Loucy (cell line): ENCODE data around the gene MBD5.

ENCODE experiments used
- H2AFZ ChIP-seq: fragments of 200-600 bp; sonication (generic); 2 replicates; pipeline ENCODE4 v1.6.0; 2016; ENCODE audit warnings: antibody characterized with exemption, mild to moderate bottlenecking, low read length, moderate library complexity
- H3F3A ChIP-seq: fragments of 200-600 bp; 2 replicates; pipeline ENCODE4 v1.6.0; 2016; ENCODE audit warnings: antibody characterized with exemption, low read depth, mild to moderate bottlenecking
- H3K27me3 ChIP-seq: fragments of 200-600 bp; sonication (generic); 2 replicates; pipeline ENCODE4 v1.6.1; 2014; ENCODE audit warnings: low read length, mild to moderate bottlenecking; ENCODE audit not compliant: insufficient read depth, poor library complexity, severe bottlenecking
- H3K36me3 ChIP-seq: fragments of 200-600 bp; sonication (generic); 2 replicates; pipeline ENCODE4 v1.6.1; 2016; ENCODE audit warnings: low read length; ENCODE audit not compliant: insufficient read depth
- H3K4me1 ChIP-seq: fragments of 200-600 bp; sonication (generic); 2 replicates; pipeline ENCODE4 v1.5.1; 2014; ENCODE audit warnings: low read length, mild to moderate bottlenecking; ENCODE audit not compliant: insufficient read depth, poor library complexity, severe bottlenecking
- H3K4me2 ChIP-seq: fragments of 200-600 bp; sonication (generic); 2 replicates; pipeline ENCODE4 v1.6.0; 2014; ENCODE audit warnings: antibody characterized with exemption, low read length, low read depth, mild to moderate bottlenecking; ENCODE audit not compliant: poor library complexity, severe bottlenecking
- H3K4me3 ChIP-seq: fragments of 200-600 bp; sonication (generic); 2 replicates; pipeline ENCODE4 v1.5.1; 2014; ENCODE audit warnings: low read length, mild to moderate bottlenecking, mixed read lengths; ENCODE audit not compliant: poor library complexity, severe bottlenecking
- H3K79me2 ChIP-seq: fragments of 200-600 bp; sonication (generic); 2 replicates; pipeline ENCODE4 v1.6.1; 2014; ENCODE audit warnings: low read length; ENCODE audit not compliant: insufficient read depth
- H3K9ac ChIP-seq: fragments of 200-600 bp; sonication (generic); 2 replicates; pipeline ENCODE4 v1.6.0; 2014; ENCODE audit warnings: mild to moderate bottlenecking, low read depth, low read length, moderate library complexity; ENCODE audit not compliant: poor library complexity, severe bottlenecking
- H3K9me2 ChIP-seq: fragments of 200-600 bp; sonication (generic); replicated peaks from 2 replicates; pipeline ENCODE4 v1.6.1; 2016; ENCODE audit warnings: low read depth, low read length, mixed read lengths
- H3K9me3 ChIP-seq: fragments of 200-600 bp; sonication (generic); 2 replicates; pipeline ENCODE4 v1.6.1; 2014; ENCODE audit warnings: mild to moderate bottlenecking, antibody characterized with exemption, low read length, low read depth; ENCODE audit not compliant: insufficient read depth
- H4K20me1 ChIP-seq: fragments of 200-600 bp; sonication (generic); 2 replicates; pipeline ENCODE4 v1.6.0; 2014; ENCODE audit warnings: antibody characterized with exemption, low read length, mild to moderate bottlenecking; ENCODE audit not compliant: insufficient read depth, poor library complexity, severe bottlenecking
- EZH2phosphoT487 ChIP-seq: fragments of 200-600 bp; IDR thresholded peaks from 2 replicates; pipeline ENCODE4 v1.6.1; 2018; ENCODE audit warnings: antibody characterized with exemption, mild to moderate bottlenecking, moderate library complexity, borderline replicate concordance
- TF ChIP-seq, protein P1 (sequence below): fragments of 200-600 bp; sonication (generic); conservative IDR thresholded peaks from 2 replicates; pipeline ENCODE4 v1.5.1; 2014; ENCODE audit warnings: mild to moderate bottlenecking, antibody characterized with exemption, low read length

The MBD5 gene

DNA sequence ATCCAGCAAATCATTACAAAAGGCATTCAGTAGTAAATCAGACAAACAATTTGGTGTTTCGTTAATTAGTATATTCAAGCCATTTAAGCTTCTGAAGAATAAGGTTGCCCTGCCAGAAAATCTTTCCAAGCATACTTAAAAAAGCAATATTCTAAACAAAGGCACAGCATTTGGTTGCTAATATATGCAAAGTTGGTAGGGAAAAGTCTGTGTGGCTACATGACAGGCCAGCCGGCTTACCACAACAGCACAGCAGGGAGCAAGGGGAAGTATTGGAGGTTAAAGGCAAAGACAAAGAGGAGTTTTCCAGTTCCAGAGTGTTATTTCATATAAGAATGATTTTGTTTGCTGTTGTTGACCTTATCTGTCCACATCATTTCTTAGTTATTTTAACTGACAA is 282.3 kb downstream of the MBD5 start:
- Histone ChIP-seq H2AFZ (no peak overlapping the region), H3K36me3 (no peaks in the 10 kb centered on the region), H4K20me1 (no peaks in the 10 kb centered on the region), H3K9me2 (no peaks in the 10 kb centered on the region), H3K4me2 (no peak overlapping the region), H3K79me2 (no peaks in the 10 kb centered on the region), H3K9ac (no peak overlapping the region), H3K4me3 (no peak overlapping the region), H3K9me3 (no peaks in the 10 kb centered on the region), H3K27me3 (no peaks in the 10 kb centered on the region), H3F3A (no peaks in the 10 kb centered on the region), H3K4me1 (no peaks in the 10 kb centered on the region)
- TF ChIP-seq EZH2phosphoT487: no peak
- TF ChIP-seq, protein P1, sequence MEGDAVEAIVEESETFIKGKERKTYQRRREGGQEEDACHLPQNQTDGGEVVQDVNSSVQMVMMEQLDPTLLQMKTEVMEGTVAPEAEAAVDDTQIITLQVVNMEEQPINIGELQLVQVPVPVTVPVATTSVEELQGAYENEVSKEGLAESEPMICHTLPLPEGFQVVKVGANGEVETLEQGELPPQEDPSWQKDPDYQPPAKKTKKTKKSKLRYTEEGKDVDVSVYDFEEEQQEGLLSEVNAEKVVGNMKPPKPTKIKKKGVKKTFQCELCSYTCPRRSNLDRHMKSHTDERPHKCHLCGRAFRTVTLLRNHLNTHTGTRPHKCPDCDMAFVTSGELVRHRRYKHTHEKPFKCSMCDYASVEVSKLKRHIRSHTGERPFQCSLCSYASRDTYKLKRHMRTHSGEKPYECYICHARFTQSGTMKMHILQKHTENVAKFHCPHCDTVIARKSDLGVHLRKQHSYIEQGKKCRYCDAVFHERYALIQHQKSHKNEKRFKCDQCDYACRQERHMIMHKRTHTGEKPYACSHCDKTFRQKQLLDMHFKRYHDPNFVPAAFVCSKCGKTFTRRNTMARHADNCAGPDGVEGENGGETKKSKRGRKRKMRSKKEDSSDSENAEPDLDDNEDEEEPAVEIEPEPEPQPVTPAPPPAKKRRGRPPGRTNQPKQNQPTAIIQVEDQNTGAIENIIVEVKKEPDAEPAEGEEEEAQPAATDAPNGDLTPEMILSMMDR: no peak

DNA sequence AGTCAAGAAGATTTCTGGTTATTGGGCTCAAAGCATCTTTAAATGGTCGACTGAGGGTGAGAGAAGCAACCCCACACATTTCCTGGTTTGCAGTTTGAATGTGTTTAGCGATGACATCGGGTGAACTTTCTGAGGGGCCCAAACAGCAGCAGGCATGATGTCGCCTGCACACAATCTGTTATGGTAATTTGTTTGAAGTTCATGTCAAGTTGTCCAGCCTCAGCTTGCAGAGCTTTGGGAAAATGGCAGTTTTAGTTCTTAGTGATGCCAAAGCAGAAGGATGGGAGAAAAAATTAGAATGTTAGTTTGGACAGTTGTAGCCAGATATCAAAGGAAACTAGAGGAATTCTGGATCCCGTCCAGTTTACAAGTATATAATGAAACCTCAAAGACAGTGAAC is 284.6 kb downstream of the MBD5 start:
- no peak for TF ChIP-seq EZH2phosphoT487
- TF ChIP-seq, protein P1: no peak
- Histone ChIP-seq H2AFZ (no peak overlapping the region), H3K9me3 (no peaks in the 10 kb centered on the region), H3K36me3 (no peaks in the 10 kb centered on the region), H3K79me2 (no peaks in the 10 kb centered on the region), H3F3A (no peaks in the 10 kb centered on the region), H3K4me2 (no peak overlapping the region), H3K27me3 (no peaks in the 10 kb centered on the region), H3K4me1 (no peaks in the 10 kb centered on the region), H4K20me1 (no peaks in the 10 kb centered on the region), H3K4me3 (no peak overlapping the region), H3K9ac (no peak overlapping the region), H3K9me2 (no peaks in the 10 kb centered on the region)

DNA sequence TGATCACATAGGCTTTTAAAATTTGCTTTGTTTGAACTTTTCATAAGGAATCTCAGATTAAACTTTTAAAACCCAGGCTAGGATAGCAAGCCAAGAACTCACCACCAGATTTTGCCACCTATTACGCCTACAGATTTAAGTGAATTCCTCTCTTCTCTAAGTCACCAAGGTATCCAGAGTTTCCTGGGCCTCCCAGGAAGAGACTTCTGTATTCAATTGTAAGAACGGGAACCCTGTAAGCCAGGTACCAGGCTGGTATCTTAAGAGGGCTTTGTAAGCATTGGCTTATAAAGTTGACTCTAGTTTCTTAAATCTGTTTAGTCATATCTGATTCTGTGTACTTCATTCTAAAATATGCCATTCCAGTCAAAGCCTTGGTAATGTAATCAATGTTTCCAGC is 285.1 kb downstream of the MBD5 start:
- Histone ChIP-seq H3F3A (no peaks in the 10 kb centered on the region), H3K27me3 (no peaks in the 10 kb centered on the region), H4K20me1 (no peaks in the 10 kb centered on the region), H3K36me3 (no peaks in the 10 kb centered on the region), H2AFZ (no peak overlapping the region), H3K4me3 (no peak overlapping the region), H3K4me2 (no peak overlapping the region), H3K79me2 (no peaks in the 10 kb centered on the region), H3K4me1 (no peaks in the 10 kb centered on the region), H3K9ac (no peak overlapping the region), H3K9me2 (no peaks in the 10 kb centered on the region), H3K9me3 (no peaks in the 10 kb centered on the region)
- no peak for TF ChIP-seq EZH2phosphoT487
- TF ChIP-seq, protein P1: no peak
